Neuronal stem cell (in vitro differentiated cells): ENCODE measurements around the gene GLCCI1.

ENCODE experiments used
- DNase-seq: peaks from one replicate; pipeline ENCODE4 v3.0.0-alpha.2; 2013; ENCODE audit warnings: low spot score
- H2AFZ ChIP-seq: one replicate; pipeline ENCODE4 v1.6.1; 2013; ENCODE audit warnings: mild to moderate bottlenecking, low read length, inconsistent platforms
- H2AK5ac ChIP-seq: 2 replicates; pipeline ENCODE4 v1.6.1; 2013; ENCODE audit warnings: low read depth, mild to moderate bottlenecking, inconsistent platforms, low read length, moderate library complexity, mixed read lengths
- H2BK120ac ChIP-seq: 2 replicates; pipeline ENCODE4 v1.6.1; 2013; ENCODE audit warnings: low read depth, mild to moderate bottlenecking, inconsistent platforms, low read length, moderate library complexity, mixed read lengths
- H2BK12ac ChIP-seq: one replicate; pipeline ENCODE4 v1.6.1; 2013; ENCODE audit warnings: low read length, inconsistent platforms
- H2BK15ac ChIP-seq: 2 replicates; pipeline ENCODE4 v1.6.1; 2013; ENCODE audit warnings: mild to moderate bottlenecking, low read length, inconsistent platforms, mixed read lengths
- H2BK5ac ChIP-seq: one replicate; pipeline ENCODE4 v1.6.1; 2013; ENCODE audit warnings: inconsistent platforms, mild to moderate bottlenecking, low read length, moderate library complexity
- H3K14ac ChIP-seq: one replicate; pipeline ENCODE4 v1.6.1; 2013; ENCODE audit warnings: low read length, inconsistent platforms
- H3K18ac ChIP-seq: 2 replicates; pipeline ENCODE4 v1.6.1; 2013; ENCODE audit warnings: low read length, inconsistent platforms
- H3K23ac ChIP-seq: 2 replicates; pipeline ENCODE4 v1.6.1; 2013; ENCODE audit warnings: low read depth, mild to moderate bottlenecking, mixed read lengths, low read length, inconsistent platforms; ENCODE audit not compliant: poor library complexity
- H3K27ac ChIP-seq: replicated peaks from 3 replicates; pipeline ENCODE4 v1.5.1; 2013; ENCODE audit warnings: low read length, inconsistent platforms
- H3K27me3 ChIP-seq, 3 experiments: 2 replicates each; pipeline ENCODE4 v1.6.1; 2013; ENCODE audit warnings: low read length in 3 of 3, mild to moderate bottlenecking in 2 of 3, inconsistent platforms in 1 of 3, low read depth in 1 of 3, mixed read lengths in 1 of 3, moderate library complexity in 1 of 3; ENCODE audit not compliant: control insufficient read depth in 3 of 3, insufficient read depth in 3 of 3
- H3K36me3 ChIP-seq, 2 donors: replicated peaks in 1 of 2; 2 replicates each; pipeline ENCODE4 v1.6.1; 2013; ENCODE audit warnings: low read length in 2 of 2; ENCODE audit not compliant: control insufficient read depth in 2 of 2, insufficient read depth in 2 of 2
- H3K4ac ChIP-seq: 2 replicates; pipeline ENCODE4 v1.6.1; 2013; ENCODE audit warnings: inconsistent platforms, mild to moderate bottlenecking, low read length, moderate library complexity
- H3K4me1 ChIP-seq, 2 donors: 1 replicate in 1 of 2; 2 replicates in 1 of 2; pipeline ENCODE4 v1.6.1; 2013; ENCODE audit warnings: low read length in 2 of 2, low read depth in 1 of 2; ENCODE audit not compliant: control insufficient read depth in 2 of 2, insufficient read depth in 1 of 2
- H3K4me2 ChIP-seq: one replicate; pipeline ENCODE4 v1.6.1; 2013; ENCODE audit warnings: mild to moderate bottlenecking, low read length, inconsistent platforms; ENCODE audit not compliant: insufficient read depth, poor library complexity, severe bottlenecking
- H3K4me3 ChIP-seq, 2 donors: 2 replicates each; pipeline ENCODE4 v1.5.1; 2013; ENCODE audit warnings: low read length in 2 of 2, mild to moderate bottlenecking in 2 of 2, inconsistent platforms in 1 of 2, moderate library complexity in 1 of 2
- H3K79me1 ChIP-seq: one replicate; pipeline ENCODE4 v1.6.1; 2013; ENCODE audit warnings: low read depth, mild to moderate bottlenecking, inconsistent platforms, low read length, moderate library complexity
- H3K9ac ChIP-seq: one replicate; pipeline ENCODE4 v1.6.1; 2013; ENCODE audit warnings: mild to moderate bottlenecking, low read depth, low read length, inconsistent platforms; ENCODE audit not compliant: poor library complexity
- H3K9me3 ChIP-seq, 2 donors: replicated peaks in 1 of 2; 2 replicates each; pipeline versions ENCODE3 to v1.6.1; 2013; ENCODE audit warnings: low read length in 2 of 2, mild to moderate bottlenecking in 2 of 2, inconsistent platforms in 1 of 2, low read depth in 1 of 2, mixed read lengths in 1 of 2, moderate library complexity in 1 of 2; ENCODE audit not compliant: control insufficient read depth in 2 of 2, insufficient read depth in 1 of 2
- H4K8ac ChIP-seq: one replicate; pipeline ENCODE4 v1.6.1; 2013; ENCODE audit warnings: low read depth, mild to moderate bottlenecking, inconsistent platforms, low read length, moderate library complexity
- H4K91ac ChIP-seq: one replicate; pipeline ENCODE4 v1.6.1; 2013; ENCODE audit warnings: low read length, low read depth, mild to moderate bottlenecking, inconsistent platforms; ENCODE audit not compliant: poor library complexity
- WGBS, 2 donors: extraction: QIAGEN DNeasy Blood & Tissue Kit; methylation state at CpG; one replicate each; pipeline ENCODE4 v1.1.7; 2013; ENCODE audit warnings: missing lambda C conversion rate in 2 of 2, mixed read lengths in 1 of 2; ENCODE audit not compliant: insufficient read length in 2 of 2, insufficient replicate concordance in 1 of 2; ENCODE audit errors: extremely low coverage in 2 of 2; 5-methylcytosine and 5-hydroxymethylcytosine counted together

GLCCI1 gene

GRCh38 chr7:7988706-7989105 is 20.1 kb downstream of the GLCCI1 start:
- H3K14ac ChIP-seq: no peak overlapping the region
- no peak overlapping the region for H2BK120ac ChIP-seq
- H2AK5ac ChIP-seq: no peak overlapping the region
- H3K4me3 ChIP-seq: no peak overlapping the region
- H3K36me3 ChIP-seq: no peaks in the 10 kb centered on the region
- H2BK12ac ChIP-seq: no peak overlapping the region
- no peak overlapping the region for H3K4ac ChIP-seq
- no peak overlapping the region for H2AFZ ChIP-seq
- H3K79me1 ChIP-seq: no peaks in the 10 kb centered on the region
- no peak overlapping the region for H3K9ac ChIP-seq
- no peaks in the 10 kb centered on the region for H3K27me3 ChIP-seq
- no peak overlapping the region for H2BK15ac ChIP-seq
- H4K8ac ChIP-seq: no peak overlapping the region
- no peak overlapping the region for H3K23ac ChIP-seq
- H3K27ac ChIP-seq: no peak overlapping the region
- H3K4me1 ChIP-seq: no peaks in the 10 kb centered on the region
- H3K9me3 ChIP-seq: peaks cover 0 to 16% of the 10 kb centered on the region in 2 donors
- no peak overlapping the region for H3K18ac ChIP-seq
- DNase-seq: no peak
- H2BK5ac ChIP-seq: no peak overlapping the region
- H3K4me2 ChIP-seq: no peak overlapping the region
- no peak overlapping the region for H4K91ac ChIP-seq

GRCh38 chr7:7989133-7989532 is 20.5 kb downstream of the GLCCI1 start:
- Histone ChIP-seq H3K14ac (no peak overlapping the region), H3K4ac (no peak overlapping the region), H2BK5ac (no peak overlapping the region), H3K9ac (no peak overlapping the region), H3K18ac (no peak overlapping the region), H3K4me3 (no peak overlapping the region), H2BK12ac (no peak overlapping the region), H2AFZ (no peak overlapping the region), H3K23ac (no peak overlapping the region), H2AK5ac (no peak overlapping the region), H4K8ac (no peak overlapping the region), H3K27ac (no peak overlapping the region), H3K9me3 (peaks cover 0 to 16% of the 10 kb centered on the region in 2 donors), H3K4me2 (no peak overlapping the region), H4K91ac (no peak overlapping the region), H3K27me3 (no peaks in the 10 kb centered on the region), H3K79me1 (no peaks in the 10 kb centered on the region), H3K36me3 (no peaks in the 10 kb centered on the region), H3K4me1 (no peaks in the 10 kb centered on the region), H2BK15ac (no peak overlapping the region), H2BK120ac (no peak overlapping the region)
- no CpG with 5 or more reads among the region's 1 CpG for WGBS, 2 donors
- no peak for DNase-seq

GRCh38 chr7:7989616-7990440 is 21.2 kb downstream of the GLCCI1 start:
- no peak overlapping the region for H3K4me2 ChIP-seq
- H3K4ac ChIP-seq: no peak overlapping the region
- no peak overlapping the region for H3K4me3 ChIP-seq
- H3K9me3 ChIP-seq: peaks cover 0 to 16% of the 10 kb centered on the region in 2 donors
- H2AK5ac ChIP-seq: no peak overlapping the region
- H3K18ac ChIP-seq: no peak overlapping the region
- no peak overlapping the region for H4K8ac ChIP-seq
- H3K27ac ChIP-seq: no peak overlapping the region
- H3K27me3 ChIP-seq: no peaks in the 10 kb centered on the region
- no peaks in the 10 kb centered on the region for H3K36me3 ChIP-seq
- H3K79me1 ChIP-seq: peaks cover 2% of the 10 kb centered on the region
- no peak overlapping the region for H3K14ac ChIP-seq
- no peaks in the 10 kb centered on the region for H3K4me1 ChIP-seq
- H4K91ac ChIP-seq: no peak overlapping the region
- WGBS, 2 donors: no CpG with 5 or more reads among the region's 5 CpGs
- H3K23ac ChIP-seq: no peak overlapping the region
- no peak overlapping the region for H2BK15ac ChIP-seq
- H2AFZ ChIP-seq: no peak overlapping the region
- H3K9ac ChIP-seq: no peak overlapping the region
- no peak overlapping the region for H2BK12ac ChIP-seq
- H2BK120ac ChIP-seq: no peak overlapping the region
- H2BK5ac ChIP-seq: no peak overlapping the region
- DNase-seq: no peak

- H3K27ac ChIP-seq: no peak overlapping the region
- H3K27me3 ChIP-seq: no peaks in the 10 kb centered on the region
- no peak overlapping the region for H2AFZ ChIP-seq
- no peak overlapping the region for H3K4me3 ChIP-seq
- no peak overlapping the region for H3K4me2 ChIP-seq
- H3K79me1 ChIP-seq: peaks cover 2% of the 10 kb centered on the region
- H3K36me3 ChIP-seq: no peaks in the 10 kb centered on the region
- H4K8ac ChIP-seq: no peak overlapping the region
- no peak for DNase-seq
- H2AK5ac ChIP-seq: no peak overlapping the region
- no peak overlapping the region for H2BK5ac ChIP-seq
- H4K91ac ChIP-seq: no peak overlapping the region
- peaks cover 0 to 16% of the 10 kb centered on the region in 2 donors for H3K9me3 ChIP-seq
- H3K4me1 ChIP-seq: no peaks in the 10 kb centered on the region
- H2BK15ac ChIP-seq: no peak overlapping the region
- H2BK12ac ChIP-seq: no peak overlapping the region
- H3K23ac ChIP-seq: no peak overlapping the region
- WGBS, 2 donors: no CpG with 5 or more reads among the region's 2 CpGs
- H2BK120ac ChIP-seq: no peak overlapping the region
- H3K18ac ChIP-seq: no peak overlapping the region
- no peak overlapping the region for H3K14ac ChIP-seq
- no peak overlapping the region for H3K4ac ChIP-seq
- H3K9ac ChIP-seq: no peak overlapping the region
Observed at GRCh38 chr7:7990441-7990761, 21.8 kb downstream of the GLCCI1 start.
